K562 (cell line): ENCODE measurements around the gene FAM53B. TPM values are rescaled to one million over a fixed set of nuclear protein-coding genes. Genes with fewer than 3 reads are reported as not detected.

Experiments
- ARID4B ChIP-seq: sonication (generic); formaldehyde crosslinking; IDR thresholded peaks from 2 replicates; pipeline ENCODE4 v1.8.0; 2022; ENCODE audit warnings: mild to moderate bottlenecking, missing genetic modification reagents
- BCOR ChIP-seq: fragments of 450-650 bp; IDR thresholded peaks from 2 replicates; pipeline ENCODE4 v1.6.1; 2016
- BRF2 ChIP-seq: IDR thresholded peaks from 3 replicates; pipeline ENCODE4 v1.6.1; 2011; ENCODE audit warnings: borderline replicate concordance, mild to moderate bottlenecking; ENCODE audit not compliant: insufficient read length, insufficient read depth
- ILF3 ChIP-seq: fragments of 450-650 bp; IDR thresholded peaks from 2 replicates; pipeline ENCODE4 v1.6.1; 2018; ENCODE audit warnings: antibody characterized with exemption, mild to moderate bottlenecking, moderate library complexity, borderline replicate concordance
- NRF1 ChIP-seq, 2 experiments: fragments of 450-650 bp; IDR thresholded peaks in 1 of 2; conservative IDR thresholded peaks in 1 of 2; 2 replicates each; pipeline ENCODE4 v1.6.1; 2014; ENCODE audit warnings: mild to moderate bottlenecking in 2 of 2
- PATZ1 ChIP-seq: fragments of 250-450 bp; sonication (Bioruptor Pico); IDR thresholded peaks from 2 replicates; pipeline ENCODE4 v1.5.0; 2020; ENCODE audit warnings: mild to moderate bottlenecking, borderline replicate concordance
- PHF8 ChIP-seq: fragments of 200-600 bp; sonication (generic); IDR thresholded peaks from 2 replicates; pipeline ENCODE4 v1.6.1; 2012; ENCODE audit warnings: mixed run types, mild to moderate bottlenecking, inconsistent platforms, low read length, moderate library complexity, borderline replicate concordance
- SMAD3 ChIP-seq: fragments of 450-650 bp; formaldehyde crosslinking; conservative IDR thresholded peaks from 2 replicates; pipeline ENCODE4 v1.4.0; 2020; ENCODE audit warnings: mild to moderate bottlenecking
- TOE1 ChIP-seq, 2 experiments: fragments of 450-650 bp in 1 of 2; sonication (generic) in 1 of 2; formaldehyde crosslinking in 1 of 2; IDR thresholded peaks; 2 replicates each; pipeline versions ENCODE4 v1.7.1 to v1.8.0; 2016 to 2022; ENCODE audit warnings: borderline replicate concordance in 2 of 2, mild to moderate bottlenecking in 2 of 2, antibody characterized with exemption in 1 of 2, inconsistent platforms in 1 of 2, low read depth in 1 of 2, missing genetic modification reagents in 1 of 2, moderate library complexity in 1 of 2
- ZBTB2 ChIP-seq: fragments of 450-650 bp; IDR thresholded peaks from 2 replicates; pipeline ENCODE4 v1.6.1; 2016; ENCODE audit warnings: antibody characterized with exemption
- ZFP30 ChIP-seq: fragments of 250-450 bp; sonication (Bioruptor Pico); IDR thresholded peaks from 2 replicates; pipeline ENCODE4 v1.8.0; 2022; ENCODE audit warnings: moderate library complexity, mild to moderate bottlenecking, inconsistent platforms, borderline replicate concordance
- ZNF124 ChIP-seq: sonication (generic); formaldehyde crosslinking; IDR thresholded peaks from 2 replicates; pipeline ENCODE4 v1.8.1; 2022; ENCODE audit warnings: missing genetic modification reagents
- ZNF449 ChIP-seq: fragments of 250-450 bp; sonication (Bioruptor Pico); IDR thresholded peaks from 2 replicates; pipeline ENCODE4 v1.8.0; 2022; ENCODE audit warnings: moderate library complexity, mild to moderate bottlenecking, inconsistent platforms
- ZNF785 ChIP-seq: fragments of 250-450 bp; sonication (Bioruptor Pico); IDR thresholded peaks from 2 replicates; pipeline ENCODE4 v1.4.0; 2020; ENCODE audit warnings: mild to moderate bottlenecking
- polyA plus RNA-seq, 8 experiments: library from polyadenylated mRNA; depleted of rRNA in 4 of 8; stranded (reverse) in 5 of 8; unstranded in 3 of 8; fragments of >200 nt; fragmentation: Nextera tagmentation in 2 of 8; fragmentation: Illumina TruSeq in 1 of 8; extraction: Ambion mirVana in 2 of 8; extraction: Trizol in 1 of 8; gene quantifications; 2 replicates each; pipeline versions ENCODE4 v1.2.1 to v1.2.3, GENCODE V29; 2011 to 2014; ENCODE audit warnings: inconsistent platforms in 1 of 8, missing spikeins in 1 of 8
- total RNA-seq, 7 experiments: library from RNA; depleted of rRNA in 6 of 7; stranded (reverse); fragments of >200 nt in 6 of 7; fragmentation: Illumina TruSeq in 2 of 7; extraction: Trizol in 2 of 7; gene quantifications; 2 replicates each; pipeline versions ENCODE4 v1.2.1 to v1.2.3, GENCODE V29; 2011 to 2021; ENCODE audit warnings: low replicate concordance in 1 of 7

Gene FAM53B
- total and polyA plus RNA-seq, 9 of the 15 experiments (the other 6 are each of a cell fraction or from before 2014, with no cell fraction given): 0.03 to 16.5 (median 5.0) TPM

GRCh38 chr10:124719213-124719851, 24.8 kb downstream of the FAM53B start (continued):
- no peak for TF ChIP-seq ARID4B (CRISPR knock-in tag)
- no peak for TF ChIP-seq NRF1 (conservative IDR thresholded peaks at IDR 0.05 in 1 of 2, IDR thresholded peaks at IDR 0.05 in 1 of 2)
- TF ChIP-seq TOE1 (IDR thresholded peaks at IDR 0.05; ENCODE audit: borderline replicate concordance): no peak
- TF ChIP-seq TOE1 (CRISPR knock-in tag; IDR thresholded peaks at IDR 0.05; ENCODE audit: borderline replicate concordance, low read depth): no peak
- no peak for TF ChIP-seq ZNF785 (CRISPR knock-in tag)
- TF ChIP-seq ZNF449: no peak
- TF ChIP-seq ZNF124: no peak
- no peak for TF ChIP-seq BCOR
- no peak for TF ChIP-seq BRF2
- no peak for TF ChIP-seq ZFP30 (CRISPR knock-in tag)
- TF ChIP-seq ILF3: no peak
- TF ChIP-seq PATZ1 (CRISPR knock-in tag): no peak
- TF ChIP-seq PHF8: no peak
- TF ChIP-seq ZBTB2: no peak
- TF ChIP-seq SMAD3: no peak
